Parathyroid adenoma (tissue), 2 donors: ENCODE results near the gene FXYD2.

Experiments used
- H2AFZ ChIP-seq: fragments of 300-600 bp; sonication (generic); one replicate; pipeline ENCODE4 v1.7.0; 2017; ENCODE audit warnings: antibody characterized with exemption, mild to moderate bottlenecking
- H3K27ac ChIP-seq: fragments of 300-600 bp; sonication (generic); one replicate; pipeline ENCODE4 v1.7.0; 2017
- H3K27me3 ChIP-seq: fragments of 300-600 bp; sonication (generic); one replicate; pipeline ENCODE4 v1.7.0; 2017; ENCODE audit warnings: low read length; ENCODE audit not compliant: control insufficient read depth, insufficient read depth
- H3K36me3 ChIP-seq: fragments of 300-600 bp; sonication (generic); one replicate; pipeline ENCODE4 v1.7.0; 2017; ENCODE audit warnings: low read length; ENCODE audit not compliant: control insufficient read depth, insufficient read depth
- H3K4me1 ChIP-seq: fragments of 300-600 bp; sonication (generic); one replicate; pipeline ENCODE4 v1.7.0; 2017; ENCODE audit warnings: control low read depth
- H3K4me2 ChIP-seq: fragments of 300-600 bp; sonication (generic); one replicate; pipeline ENCODE4 v1.7.0; 2017; ENCODE audit warnings: low read length
- H3K4me3 ChIP-seq: fragments of 300-600 bp; sonication (generic); one replicate; pipeline ENCODE4 v1.7.0; 2017; ENCODE audit warnings: low read depth, low read length
- H3K79me2 ChIP-seq: fragments of 300-600 bp; sonication (generic); one replicate; pipeline ENCODE4 v1.7.0; 2017; ENCODE audit warnings: control low read depth
- H3K9ac ChIP-seq: fragments of 300-600 bp; sonication (generic); one replicate; pipeline ENCODE4 v1.7.0; 2017; ENCODE audit warnings: mild to moderate bottlenecking
- H3K9me3 ChIP-seq: fragments of 300-600 bp; sonication (generic); one replicate; pipeline ENCODE4 v1.7.0; 2017; ENCODE audit warnings: low read length; ENCODE audit not compliant: control insufficient read depth
- CTCF ChIP-seq: fragments of 300-600 bp; sonication (generic); IDR thresholded peaks from one replicate; pipeline ENCODE4 v1.7.0; 2017; ENCODE audit warnings: antibody characterized with exemption, mild to moderate bottlenecking
- donor health status: primary hyperparathyroidism.

The FXYD2 gene

GRCh38 chr11:117817368-117818040 lies 7.0 kb downstream of the FXYD2 start:
- no peaks in the 10 kb centered on the region for H3K4me1 ChIP-seq
- H3K9ac ChIP-seq, result no peak overlapping the region
- H3K79me2 ChIP-seq, result no peaks in the 10 kb centered on the region
- no peaks in the 10 kb centered on the region for H3K27me3 ChIP-seq
- H3K4me2 ChIP-seq, result no peak overlapping the region
- no peak overlapping the region for H3K4me3 ChIP-seq
- peak; percentile 96 for TF ChIP-seq CTCF
- H3K27ac ChIP-seq, result no peak overlapping the region
- no peaks in the 10 kb centered on the region for H3K9me3 ChIP-seq
- H2AFZ ChIP-seq, result no peak overlapping the region
- no peaks in the 10 kb centered on the region for H3K36me3 ChIP-seq

GRCh38 chr11:117816846-117817367 lies 7.6 kb downstream of the FXYD2 start:
- Histone ChIP-seq H3K4me2 (no peak overlapping the region), H3K27ac (no peak overlapping the region), H3K4me3 (no peak overlapping the region)

GRCh38 chr11:117816151-117816741 lies 8.3 kb downstream of the FXYD2 start:
- no peaks in the 10 kb centered on the region for H3K79me2 ChIP-seq
- H3K27ac ChIP-seq, result no peak overlapping the region
- H3K27me3 ChIP-seq, result no peaks in the 10 kb centered on the region
- TF ChIP-seq CTCF, result no peak
- no peaks in the 10 kb centered on the region for H3K9me3 ChIP-seq
- H3K4me2 ChIP-seq, result no peak overlapping the region
- H3K9ac ChIP-seq, result no peak overlapping the region
- no peak overlapping the region for H2AFZ ChIP-seq
- no peaks in the 10 kb centered on the region for H3K36me3 ChIP-seq
- no peak overlapping the region for H3K4me3 ChIP-seq
- no peaks in the 10 kb centered on the region for H3K4me1 ChIP-seq

More at GRCh38 chr11:117816846-117817367, 7.6 kb downstream of the FXYD2 start:
- Histone ChIP-seq H3K9ac (no peak overlapping the region), H2AFZ (no peak overlapping the region), H3K79me2 (no peaks in the 10 kb centered on the region), H3K36me3 (no peaks in the 10 kb centered on the region), H3K9me3 (no peaks in the 10 kb centered on the region), H3K4me1 (no peaks in the 10 kb centered on the region), H3K27me3 (no peaks in the 10 kb centered on the region)
- TF ChIP-seq CTCF, result no peak

- Histone ChIP-seq H2AFZ (no peak overlapping the region), H3K36me3 (no peaks in the 10 kb centered on the region), H3K9me3 (no peaks in the 10 kb centered on the region), H3K79me2 (no peaks in the 10 kb centered on the region), H3K9ac (no peak overlapping the region), H3K4me2 (no peak overlapping the region), H3K4me1 (no peaks in the 10 kb centered on the region), H3K27ac (no peak overlapping the region), H3K4me3 (no peak overlapping the region), H3K27me3 (no peaks in the 10 kb centered on the region)
- TF ChIP-seq CTCF, result no peak
Measured at GRCh38 chr11:117815262-117815803, 9.2 kb downstream of the FXYD2 start.
